ENCODE data around the gene ZNF738.

DNA sequence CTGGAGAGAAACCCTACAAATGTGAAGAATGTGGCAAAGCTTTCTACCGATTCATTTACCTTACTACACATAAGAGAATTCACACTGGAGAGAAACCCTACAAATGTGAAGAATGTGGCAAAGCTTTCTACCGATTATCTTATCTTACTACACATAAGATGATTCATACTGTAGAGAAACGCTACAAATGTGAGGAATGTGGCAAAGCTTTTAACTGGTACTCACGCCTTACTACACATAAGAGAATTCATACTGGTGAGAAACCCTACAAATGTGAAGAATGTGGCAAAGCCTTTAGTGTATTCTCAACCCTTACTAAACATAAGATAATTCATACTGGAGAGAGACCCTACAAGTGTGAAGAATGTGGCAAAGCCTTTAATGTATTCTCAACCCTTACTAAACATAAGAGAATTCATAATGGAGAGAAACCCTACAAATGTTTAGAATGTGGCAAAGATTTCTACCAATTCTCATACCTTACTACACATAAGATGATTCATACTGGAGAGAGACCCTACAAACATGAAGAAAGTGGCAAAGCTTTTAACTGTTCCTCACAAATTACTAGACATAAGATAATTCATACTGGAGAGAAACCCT, 25.3 kb downstream of the ZNF738 start:
- TF ChIP-seq POLR2AphosphoS5 (IDR thresholded peaks at IDR 0.05; ENCODE audit: borderline replicate concordance, low read depth, low read length): no peak
- TF ChIP-seq EZH2 (IDR thresholded peaks at IDR 0.05): no peak
